ENCODE measurements around the gene MAP4K4. TPM values are rescaled to one million over a fixed set of nuclear protein-coding genes. Genes with fewer than 3 reads are reported as not detected.

The MAP4K4 gene
- total and polyA plus RNA-seq, 2 of the 13 experiments (the other 11 are each of a cell fraction or from before 2014, with no cell fraction given) = 105 to 264 TPM

- TF ChIP-seq HMGXB3 (CRISPR knock-in tag; IDR thresholded peaks at IDR 0.05; ENCODE audit: borderline replicate concordance) (0 out of 2 replicates have a peak, but pooled peaks have one; percentile 43), ZNF660 (CRISPR knock-in tag; IDR thresholded peaks at IDR 0.05; ENCODE audit: borderline replicate concordance, low read depth) (no peak), ZNF451 (CRISPR knock-in tag; IDR thresholded peaks at IDR 0.05) (0 out of 2 replicates have a peak, but pooled peaks have one; percentile 42), ZKSCAN5 (CRISPR knock-in tag; IDR thresholded peaks at IDR 0.05) (no peak), HMGXB4 (CRISPR knock-in tag; IDR thresholded peaks at IDR 0.05; ENCODE audit: borderline replicate concordance in 1 of 2, low read depth in 1 of 2) (0 out of 4 replicates have a peak, but pooled peaks have one; percentile 7 to 39), TBX3 (IDR thresholded peaks at IDR 0.05; ENCODE audit: borderline replicate concordance) (no peak), ARID3A (IDR thresholded peaks at IDR 0.05; ENCODE audit: low read depth, low read length) (peak; percentile 81), MED1 (CRISPR knock-in tag; IDR thresholded peaks at IDR 0.05) (peak; percentile 94), SMAD3 (CRISPR knock-in tag; IDR thresholded peaks at IDR 0.05) (peak; percentile 94), MIER2 (CRISPR knock-in tag; IDR thresholded peaks at IDR 0.05) (peak; percentile 85), MTERF4 (CRISPR knock-in tag; IDR thresholded peaks at IDR 0.05) (no peak), ZSCAN25 (CRISPR knock-in tag; IDR thresholded peaks at IDR 0.05) (peak; percentile 22; the same call in 1 of the 2 replicates), ZNF431 (CRISPR knock-in tag; IDR thresholded peaks at IDR 0.05; ENCODE audit: borderline replicate concordance, low read depth) (0 out of 2 replicates have a peak, but pooled peaks have one; percentile 35), RARG (CRISPR knock-in tag; IDR thresholded peaks at IDR 0.05; ENCODE audit: low read depth) (0 out of 2 replicates have a peak, but pooled peaks have one; percentile 48), ZBTB34 (CRISPR knock-in tag; IDR thresholded peaks at IDR 0.05) (peak; percentile 89; the same call in 1 of the 2 replicates), MIER3 (CRISPR knock-in tag; IDR thresholded peaks at IDR 0.05; ENCODE audit: borderline replicate concordance) (peak; percentile 77; the same call in 1 of the 2 replicates), TARDBP (CRISPR knock-in tag; IDR thresholded peaks at IDR 0.05) (peak; percentile 91), ASH2L (IDR thresholded peaks at IDR 0.05; ENCODE audit: insufficient read length, low read depth, low read length) (peak; percentile 49), SIX4 (CRISPR knock-in tag; IDR thresholded peaks at IDR 0.05) (peak; percentile 80)
Measured at GRCh38 chr2:101771910-101772321, 74.4 kb downstream of the MAP4K4 start (continued).
